ENCODE measurements around the gene HCAR2.
"Not testable (repeated sequence)": the region's sequence is repeated elsewhere in the genome, so short reads cannot be mapped to it uniquely, and the experiment has no call there.

HCAR2 gene

GRCh38 chr12:122721057-122721545 lies 17.9 kb upstream of the HCAR2 start:
- no peak overlapping the region for H3K4me2 ChIP-seq (ENCODE audit: low read length)
- H3K36me3 ChIP-seq (ENCODE audit: control insufficient read depth, insufficient read depth, low read length) = no peaks in the 10 kb centered on the region
- peaks cover 29% of the 10 kb centered on the region for H3K4me1 ChIP-seq
- no peak overlapping the region for H3K27ac ChIP-seq
- H3K9ac ChIP-seq = no peak overlapping the region
- no peak overlapping the region for H3K4me3 ChIP-seq (ENCODE audit: low read depth, low read length)
- H3K9me3 ChIP-seq (ENCODE audit: control insufficient read depth, low read length) = no peaks in the 10 kb centered on the region
- no peaks in the 10 kb centered on the region for H3K27me3 ChIP-seq (ENCODE audit: control insufficient read depth, insufficient read depth, low read length)
- H3K79me2 ChIP-seq = peaks cover 7% of the 10 kb centered on the region
- H2AFZ ChIP-seq = no peak overlapping the region
- TF ChIP-seq, protein P1, sequence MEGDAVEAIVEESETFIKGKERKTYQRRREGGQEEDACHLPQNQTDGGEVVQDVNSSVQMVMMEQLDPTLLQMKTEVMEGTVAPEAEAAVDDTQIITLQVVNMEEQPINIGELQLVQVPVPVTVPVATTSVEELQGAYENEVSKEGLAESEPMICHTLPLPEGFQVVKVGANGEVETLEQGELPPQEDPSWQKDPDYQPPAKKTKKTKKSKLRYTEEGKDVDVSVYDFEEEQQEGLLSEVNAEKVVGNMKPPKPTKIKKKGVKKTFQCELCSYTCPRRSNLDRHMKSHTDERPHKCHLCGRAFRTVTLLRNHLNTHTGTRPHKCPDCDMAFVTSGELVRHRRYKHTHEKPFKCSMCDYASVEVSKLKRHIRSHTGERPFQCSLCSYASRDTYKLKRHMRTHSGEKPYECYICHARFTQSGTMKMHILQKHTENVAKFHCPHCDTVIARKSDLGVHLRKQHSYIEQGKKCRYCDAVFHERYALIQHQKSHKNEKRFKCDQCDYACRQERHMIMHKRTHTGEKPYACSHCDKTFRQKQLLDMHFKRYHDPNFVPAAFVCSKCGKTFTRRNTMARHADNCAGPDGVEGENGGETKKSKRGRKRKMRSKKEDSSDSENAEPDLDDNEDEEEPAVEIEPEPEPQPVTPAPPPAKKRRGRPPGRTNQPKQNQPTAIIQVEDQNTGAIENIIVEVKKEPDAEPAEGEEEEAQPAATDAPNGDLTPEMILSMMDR (IDR thresholded peaks at IDR 0.05) = no peak

DNA sequence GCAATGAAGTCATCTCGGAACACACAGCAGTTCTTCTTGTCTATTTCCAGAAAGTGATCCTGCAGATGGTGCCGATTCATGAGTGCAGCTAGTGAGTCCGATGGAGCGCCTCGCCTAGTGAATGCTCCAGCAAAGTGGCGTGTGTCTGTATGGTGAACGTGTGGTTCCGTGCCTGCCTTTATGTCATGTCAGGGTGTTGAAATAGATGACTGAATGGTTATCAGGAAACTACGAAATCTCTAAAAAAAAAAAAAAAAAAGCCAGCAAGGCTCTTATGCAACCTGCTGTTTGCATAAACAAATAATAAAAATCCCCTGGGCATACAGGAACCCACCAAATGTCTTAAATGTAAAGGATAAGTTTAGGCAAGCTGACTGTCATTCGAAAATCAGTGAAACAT lies 13.5 kb upstream of the HCAR2 start, which contains the start of gene HCAR3:
Gene HCAR3, minus strand, starts transcription at position 154 of the 400 bp plus-strand sequence. Its CDS starts 74 bp downstream, at position 80.
- H3K27me3 ChIP-seq (ENCODE audit: control insufficient read depth, insufficient read depth, low read length); H3K4me2 ChIP-seq (ENCODE audit: low read length); H3K79me2 ChIP-seq; H3K9me3 ChIP-seq (ENCODE audit: control insufficient read depth, low read length); H3K4me1 ChIP-seq; H3K36me3 ChIP-seq (ENCODE audit: control insufficient read depth, insufficient read depth, low read length); H2AFZ ChIP-seq; H3K9ac ChIP-seq; H3K4me3 ChIP-seq (ENCODE audit: low read depth, low read length): not testable (repeated sequence)
- H3K27ac ChIP-seq = peak within 1 kb of the TSS; percentile 75

- H3K9me3 ChIP-seq (ENCODE audit: control insufficient read depth, low read length); H3K36me3 ChIP-seq (ENCODE audit: control insufficient read depth, insufficient read depth, low read length); H3K27me3 ChIP-seq (ENCODE audit: control insufficient read depth, insufficient read depth, low read length); H3K9ac ChIP-seq; H3K79me2 ChIP-seq: not testable (repeated sequence)
- Histone ChIP-seq H2AFZ (peak overlapping the region; percentile 2), H3K4me1 (peaks cover 16% of the 10 kb centered on the region), H3K27ac (peak overlapping the region; percentile 75), H3K4me3 (ENCODE audit: low read depth, low read length) (peak overlapping the region; percentile 11), H3K4me2 (ENCODE audit: low read length) (peak overlapping the region; percentile 31)
These were observed 12.1 kb upstream of the HCAR2 start for GRCh38 chr12:122715211-122715610.

GRCh38 chr12:122713491-122714188 lies 10.5 kb upstream of the HCAR2 start:
- not testable (repeated sequence) for H3K9me3 ChIP-seq (ENCODE audit: control insufficient read depth, low read length); H3K79me2 ChIP-seq; H3K27me3 ChIP-seq (ENCODE audit: control insufficient read depth, insufficient read depth, low read length); H3K4me2 ChIP-seq (ENCODE audit: low read length); H3K36me3 ChIP-seq (ENCODE audit: control insufficient read depth, insufficient read depth, low read length); H3K9ac ChIP-seq; H3K4me3 ChIP-seq (ENCODE audit: low read depth, low read length); H2AFZ ChIP-seq
- peaks cover 18% of the 10 kb centered on the region for H3K4me1 ChIP-seq
- H3K27ac ChIP-seq = peak overlapping the region; percentile 75

DNA sequence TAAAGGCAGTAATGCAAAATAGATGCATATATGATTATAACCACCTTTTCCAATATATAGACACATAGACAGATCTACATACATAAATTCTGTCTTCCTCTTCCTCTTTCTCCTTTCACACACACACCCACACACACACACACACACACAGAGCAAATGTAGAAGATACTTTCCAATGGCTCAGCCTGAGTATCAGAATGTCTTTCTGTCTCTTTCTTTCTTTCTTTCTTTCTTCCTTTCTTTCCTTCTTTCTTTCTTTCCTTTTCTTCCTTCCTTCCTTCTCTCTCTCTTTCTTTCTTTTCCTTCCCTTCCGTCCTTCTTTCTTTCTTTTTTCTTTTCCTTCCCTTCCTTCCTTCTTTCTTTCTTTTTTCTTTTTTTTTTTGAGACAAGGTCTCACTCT lies 8.1 kb upstream of the HCAR2 start:
- Histone ChIP-seq H3K4me1 (peaks cover 19% of the 10 kb centered on the region), H3K27ac (peak overlapping the region; percentile 65)
- not testable (repeated sequence) for H3K9me3 ChIP-seq (ENCODE audit: control insufficient read depth, low read length); H3K36me3 ChIP-seq (ENCODE audit: control insufficient read depth, insufficient read depth, low read length); H3K9ac ChIP-seq; H3K4me3 ChIP-seq (ENCODE audit: low read depth, low read length); H3K27me3 ChIP-seq (ENCODE audit: control insufficient read depth, insufficient read depth, low read length); H2AFZ ChIP-seq; H3K79me2 ChIP-seq; H3K4me2 ChIP-seq (ENCODE audit: low read length)

GRCh38 chr12:122710341-122710740 lies 7.2 kb upstream of the HCAR2 start:
- not testable (repeated sequence) for H3K4me3 ChIP-seq (ENCODE audit: low read depth, low read length); H3K9ac ChIP-seq; H3K79me2 ChIP-seq; H3K36me3 ChIP-seq (ENCODE audit: control insufficient read depth, insufficient read depth, low read length); H3K27me3 ChIP-seq (ENCODE audit: control insufficient read depth, insufficient read depth, low read length); H3K9me3 ChIP-seq (ENCODE audit: control insufficient read depth, low read length); H2AFZ ChIP-seq
- TF ChIP-seq, protein P1 (IDR thresholded peaks at IDR 0.05) = peak; percentile 10
- peak overlapping the region; percentile 65 for H3K27ac ChIP-seq
- H3K4me2 ChIP-seq (ENCODE audit: low read length) = peak overlapping the region; percentile 14
- H3K4me1 ChIP-seq = peaks cover 19% of the 10 kb centered on the region

DNA sequence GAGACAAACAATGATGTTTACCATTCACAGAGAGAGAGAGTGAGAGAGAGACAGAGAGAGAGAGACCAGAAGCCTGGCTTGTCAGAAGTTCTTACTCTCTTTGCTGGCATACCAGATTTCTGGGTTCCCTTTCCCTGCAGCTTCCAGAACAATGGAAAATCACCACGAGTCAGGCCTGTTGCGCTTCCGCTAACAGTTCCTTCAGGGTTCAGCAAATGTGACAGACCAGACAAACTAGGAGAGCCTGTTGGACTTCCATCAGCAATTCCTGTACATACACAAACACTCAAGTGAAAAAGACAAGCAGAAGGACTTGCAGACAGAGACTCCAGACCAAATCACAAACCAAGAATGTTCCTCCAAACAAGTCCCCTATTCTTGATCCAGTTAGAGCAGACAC lies 6.1 kb upstream of the HCAR2 start:
- peaks cover 19% of the 10 kb centered on the region for H3K4me1 ChIP-seq
- not testable (repeated sequence) for H3K4me2 ChIP-seq (ENCODE audit: low read length); H3K79me2 ChIP-seq; H3K27me3 ChIP-seq (ENCODE audit: control insufficient read depth, insufficient read depth, low read length); H3K9ac ChIP-seq; H2AFZ ChIP-seq; H3K36me3 ChIP-seq (ENCODE audit: control insufficient read depth, insufficient read depth, low read length); H3K9me3 ChIP-seq (ENCODE audit: control insufficient read depth, low read length); H3K4me3 ChIP-seq (ENCODE audit: low read depth, low read length)
- H3K27ac ChIP-seq = peak overlapping the region; percentile 46

DNA sequence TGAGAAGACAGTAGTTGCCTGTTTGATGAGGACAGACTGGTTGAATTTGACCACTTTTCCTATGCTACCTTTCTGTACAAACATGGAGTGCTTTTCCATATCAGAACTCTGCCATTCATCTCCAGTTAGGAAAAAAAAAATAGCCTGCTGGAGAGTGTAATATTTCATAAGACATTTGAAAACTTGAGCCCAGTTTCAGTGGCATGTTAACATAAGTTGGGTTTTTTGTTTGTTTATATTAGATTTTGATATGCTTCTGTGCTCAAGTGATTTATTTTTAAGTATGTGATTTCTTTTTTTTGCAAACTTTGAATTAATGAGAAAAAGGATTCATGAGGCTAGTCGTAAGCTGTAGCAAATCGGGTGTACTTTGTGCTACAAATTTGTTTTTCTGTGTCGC lies 684 bp upstream of the HCAR2 start:
- peak overlapping the region; percentile 45 for H3K27ac ChIP-seq

GRCh38 chr12:122701481-122701880 lies 1.7 kb downstream of the HCAR2 start:
- Histone ChIP-seq H3K4me2 (ENCODE audit: low read length) (peak overlapping the region; percentile 73), H3K4me1 (peaks cover 37% of the 10 kb centered on the region), H2AFZ (peak overlapping the region; percentile 23), H3K27ac (peak overlapping the region; percentile 60), H3K4me3 (ENCODE audit: low read depth, low read length) (peak overlapping the region; percentile 47)
- not testable (repeated sequence) for H3K79me2 ChIP-seq; H3K9ac ChIP-seq; H3K36me3 ChIP-seq (ENCODE audit: control insufficient read depth, insufficient read depth, low read length); H3K9me3 ChIP-seq (ENCODE audit: control insufficient read depth, low read length); H3K27me3 ChIP-seq (ENCODE audit: control insufficient read depth, insufficient read depth, low read length)

More for the DNA sequence above, 684 bp upstream of the HCAR2 start:
- H3K27me3 ChIP-seq (ENCODE audit: control insufficient read depth, insufficient read depth, low read length); H3K9ac ChIP-seq; H3K9me3 ChIP-seq (ENCODE audit: control insufficient read depth, low read length); H3K4me2 ChIP-seq (ENCODE audit: low read length); H3K36me3 ChIP-seq (ENCODE audit: control insufficient read depth, insufficient read depth, low read length); H3K4me3 ChIP-seq (ENCODE audit: low read depth, low read length); H3K79me2 ChIP-seq: not testable (repeated sequence)
- Histone ChIP-seq H2AFZ (peak overlapping the region; percentile 22), H3K4me1 (peaks cover 30% of the 10 kb centered on the region)
